HG03565 (cell line): Measurements from ENCODE around the gene CHRNA9.
"Not testable (repeated sequence)": the region's sequence is repeated elsewhere in the genome, so short reads cannot be mapped to it uniquely, and the experiment has no call there.

ENCODE experiments used
- ATAC-seq: cut with Tn5 transposase; IDR thresholded peaks from one replicate; pipeline ENCODE4 v1.9.1; 2021; ENCODE audit warnings: mild to moderate bottlenecking, moderate library complexity; ENCODE audit not compliant: unreplicated experiment

The CHRNA9 gene

GRCh38 chr4:40334591-40335524, at the start of gene CHRNA9:
CHRNA9 (plus strand) TSS chr4:40335333; CDS start chr4:40335468, 135 bp downstream.
- no peak for ATAC-seq

GRCh38 chr4:40285692-40286091, 49.4 kb upstream of the CHRNA9 start:
- ATAC-seq, result no peak

GRCh38 chr4:40288566-40288965, 46.6 kb upstream of the CHRNA9 start:
- ATAC-seq, result no peak

- no peak for ATAC-seq
Observed at GRCh38 chr4:40289366-40290188, 45.6 kb upstream of the CHRNA9 start.

GRCh38 chr4:40290611-40291186, 44.4 kb upstream of the CHRNA9 start:
- not testable (repeated sequence) for ATAC-seq

- ATAC-seq, result no peak
Observed at GRCh38 chr4:40292313-40292759, 42.8 kb upstream of the CHRNA9 start.

- ATAC-seq, result no peak
Observed at GRCh38 chr4:40294339-40294738, 40.8 kb upstream of the CHRNA9 start.

- not testable (repeated sequence) for ATAC-seq
Observed at GRCh38 chr4:40295030-40295429, 40.1 kb upstream of the CHRNA9 start.

GRCh38 chr4:40295572-40295971, 39.6 kb upstream of the CHRNA9 start:
- ATAC-seq, result no peak

GRCh38 chr4:40299126-40299525, 36.0 kb upstream of the CHRNA9 start:
- no peak for ATAC-seq

GRCh38 chr4:40299811-40300292, 35.3 kb upstream of the CHRNA9 start:
- no peak for ATAC-seq

GRCh38 chr4:40300371-40301162, 34.6 kb upstream of the CHRNA9 start:
- ATAC-seq, result no peak

- peak; percentile 41 for ATAC-seq
Observed at GRCh38 chr4:40301603-40302002, 33.5 kb upstream of the CHRNA9 start.

- no peak for ATAC-seq
Observed at GRCh38 chr4:40303751-40304150, 31.4 kb upstream of the CHRNA9 start.

- ATAC-seq, result peak; percentile 33
Observed at GRCh38 chr4:40305328-40306170, 29.6 kb upstream of the CHRNA9 start.

GRCh38 chr4:40306226-40306625, 28.9 kb upstream of the CHRNA9 start:
- no peak for ATAC-seq

GRCh38 chr4:40306976-40307375, 28.2 kb upstream of the CHRNA9 start:
- no peak for ATAC-seq

GRCh38 chr4:40307627-40308497, 27.3 kb upstream of the CHRNA9 start:
- no peak for ATAC-seq
